NB4 (cell line): ENCODE data around the gene RPL13A.
A peak's percentile ranks its signal among the peaks of the same experiment; 100 is the strongest.

Source experiments
- DNase-seq: peaks from one replicate; pipeline ENCODE4 v3.0.0; 2010; ENCODE audit warnings: low read depth
- H3K4me3 ChIP-seq: one replicate; pipeline ENCODE4 v1.5.1; 2011; ENCODE audit warnings: mild to moderate bottlenecking, low read depth, low read length, moderate library complexity
- MYC ChIP-seq: IDR thresholded peaks from 2 replicates; pipeline ENCODE4 v1.6.1; 2011; ENCODE audit warnings: low read depth, low read length
- POLR2A ChIP-seq: IDR thresholded peaks from 2 replicates; pipeline ENCODE4 v1.6.1; 2011; ENCODE audit warnings: mild to moderate bottlenecking; ENCODE audit not compliant: insufficient read length; ENCODE audit errors: extremely low read depth
- TF ChIP-seq, protein P1 (sequence below): IDR thresholded peaks from one replicate; pipeline ENCODE4 v1.5.1; 2012; ENCODE audit warnings: low read depth, low read length
- TF ChIP-seq, protein P2 (sequence below): IDR thresholded peaks from 2 replicates; pipeline ENCODE4 v1.6.1; 2011; ENCODE audit warnings: low read depth, low read length

The RPL13A gene

DNA sequence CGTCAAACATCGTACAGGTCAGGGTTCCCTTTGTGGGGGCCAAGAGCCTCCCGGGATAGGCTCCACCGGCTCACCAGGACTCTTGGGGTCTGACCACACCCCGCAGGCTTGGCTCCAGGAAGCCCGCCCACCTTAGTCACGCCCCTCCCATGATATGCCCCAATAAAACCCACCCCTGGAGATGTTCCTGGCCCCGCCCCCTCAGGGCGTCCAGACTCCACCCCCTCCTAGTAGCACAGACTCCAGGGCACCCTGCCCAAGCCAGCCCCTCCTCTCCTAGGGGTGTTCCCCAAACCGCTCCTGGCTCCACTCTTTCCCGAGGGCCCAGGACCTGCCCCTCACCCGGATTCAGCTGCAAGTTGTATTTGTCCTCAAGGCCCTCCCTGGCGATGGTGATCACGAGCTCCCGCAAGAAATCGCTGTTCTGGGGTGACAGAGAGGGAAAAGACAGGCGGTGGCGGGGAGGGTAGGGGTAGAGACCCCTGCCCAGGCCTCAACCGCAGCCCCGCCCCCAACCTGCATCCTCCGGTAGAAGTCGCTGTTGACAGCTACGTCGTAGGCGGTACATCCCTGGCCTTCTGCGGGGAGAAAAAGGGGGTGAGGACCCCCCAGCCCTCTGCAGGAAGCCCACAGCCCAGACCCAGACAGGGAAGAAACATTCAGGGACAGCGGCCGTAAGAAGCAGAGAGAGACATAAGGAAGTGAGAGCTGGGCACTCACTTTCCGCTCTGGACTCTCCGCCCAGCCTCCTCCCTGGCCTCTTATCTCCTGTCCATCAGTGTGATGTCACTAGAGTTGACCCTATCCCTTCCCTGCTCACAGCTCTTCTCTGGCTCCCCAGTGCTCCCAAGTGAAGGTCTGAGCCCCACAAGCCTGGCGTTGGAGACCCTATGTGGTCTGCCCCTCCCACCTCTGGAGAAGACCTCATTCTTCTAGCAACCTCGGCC, 39.6 kb upstream of the RPL13A start:
- no peak overlapping the region for H3K4me3 ChIP-seq
- TF ChIP-seq, protein P1, sequence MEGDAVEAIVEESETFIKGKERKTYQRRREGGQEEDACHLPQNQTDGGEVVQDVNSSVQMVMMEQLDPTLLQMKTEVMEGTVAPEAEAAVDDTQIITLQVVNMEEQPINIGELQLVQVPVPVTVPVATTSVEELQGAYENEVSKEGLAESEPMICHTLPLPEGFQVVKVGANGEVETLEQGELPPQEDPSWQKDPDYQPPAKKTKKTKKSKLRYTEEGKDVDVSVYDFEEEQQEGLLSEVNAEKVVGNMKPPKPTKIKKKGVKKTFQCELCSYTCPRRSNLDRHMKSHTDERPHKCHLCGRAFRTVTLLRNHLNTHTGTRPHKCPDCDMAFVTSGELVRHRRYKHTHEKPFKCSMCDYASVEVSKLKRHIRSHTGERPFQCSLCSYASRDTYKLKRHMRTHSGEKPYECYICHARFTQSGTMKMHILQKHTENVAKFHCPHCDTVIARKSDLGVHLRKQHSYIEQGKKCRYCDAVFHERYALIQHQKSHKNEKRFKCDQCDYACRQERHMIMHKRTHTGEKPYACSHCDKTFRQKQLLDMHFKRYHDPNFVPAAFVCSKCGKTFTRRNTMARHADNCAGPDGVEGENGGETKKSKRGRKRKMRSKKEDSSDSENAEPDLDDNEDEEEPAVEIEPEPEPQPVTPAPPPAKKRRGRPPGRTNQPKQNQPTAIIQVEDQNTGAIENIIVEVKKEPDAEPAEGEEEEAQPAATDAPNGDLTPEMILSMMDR = no peak
- TF ChIP-seq MYC (no peak), POLR2A (no peak)
- TF ChIP-seq, protein P2, sequence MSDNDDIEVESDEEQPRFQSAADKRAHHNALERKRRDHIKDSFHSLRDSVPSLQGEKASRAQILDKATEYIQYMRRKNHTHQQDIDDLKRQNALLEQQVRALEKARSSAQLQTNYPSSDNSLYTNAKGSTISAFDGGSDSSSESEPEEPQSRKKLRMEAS = no peak
- DNase-seq = peak; percentile 48

DNA sequence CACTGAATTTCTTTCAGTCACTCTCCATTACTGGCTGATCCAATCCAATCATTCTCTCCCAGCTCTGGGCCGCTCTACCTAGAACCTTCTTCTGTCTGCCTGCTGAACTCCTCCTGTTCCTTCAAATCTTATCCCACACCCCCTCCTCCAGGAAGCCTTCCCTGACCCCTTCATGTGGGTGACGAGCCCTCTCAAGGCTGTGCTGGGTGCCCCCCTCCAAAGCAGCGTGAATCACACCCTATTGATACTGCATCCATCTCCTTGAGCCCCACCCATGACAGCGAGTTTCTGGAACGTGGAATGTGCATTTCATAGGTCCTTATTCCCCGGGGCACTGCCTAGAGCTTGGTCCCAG, 39.0 kb upstream of the RPL13A start:
- no peak for DNase-seq
- no peak overlapping the region for H3K4me3 ChIP-seq
- TF ChIP-seq, protein P1 = no peak
- no peak for TF ChIP-seq POLR2A
- TF ChIP-seq, protein P2 = no peak
- no peak for TF ChIP-seq MYC

DNA sequence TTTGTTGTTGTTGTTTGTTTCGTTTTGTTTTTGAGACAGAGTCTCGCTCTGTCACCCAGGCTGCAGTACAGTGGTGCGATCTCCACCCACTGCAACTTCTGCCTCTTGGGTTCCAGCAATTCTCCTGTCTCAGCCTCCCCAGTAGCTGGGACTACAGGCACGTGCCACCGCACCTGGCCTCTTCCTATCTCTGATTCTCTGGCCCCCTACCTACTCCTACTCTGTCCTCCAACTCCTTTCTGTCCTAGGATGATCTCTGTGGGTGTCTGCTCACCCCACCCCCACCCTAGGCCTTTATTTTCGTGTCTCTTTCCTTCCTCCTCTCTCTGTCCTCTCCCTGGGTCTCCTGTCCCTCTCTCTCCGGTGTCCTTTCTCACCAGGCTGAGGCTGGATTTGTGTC, 37.0 kb upstream of the RPL13A start:
- no peak for DNase-seq
- peak overlapping the region; percentile 99 for H3K4me3 ChIP-seq
- TF ChIP-seq POLR2A = no peak
- no peak for TF ChIP-seq MYC
- TF ChIP-seq, protein P2 = no peak
- TF ChIP-seq, protein P1 = no peak

DNA sequence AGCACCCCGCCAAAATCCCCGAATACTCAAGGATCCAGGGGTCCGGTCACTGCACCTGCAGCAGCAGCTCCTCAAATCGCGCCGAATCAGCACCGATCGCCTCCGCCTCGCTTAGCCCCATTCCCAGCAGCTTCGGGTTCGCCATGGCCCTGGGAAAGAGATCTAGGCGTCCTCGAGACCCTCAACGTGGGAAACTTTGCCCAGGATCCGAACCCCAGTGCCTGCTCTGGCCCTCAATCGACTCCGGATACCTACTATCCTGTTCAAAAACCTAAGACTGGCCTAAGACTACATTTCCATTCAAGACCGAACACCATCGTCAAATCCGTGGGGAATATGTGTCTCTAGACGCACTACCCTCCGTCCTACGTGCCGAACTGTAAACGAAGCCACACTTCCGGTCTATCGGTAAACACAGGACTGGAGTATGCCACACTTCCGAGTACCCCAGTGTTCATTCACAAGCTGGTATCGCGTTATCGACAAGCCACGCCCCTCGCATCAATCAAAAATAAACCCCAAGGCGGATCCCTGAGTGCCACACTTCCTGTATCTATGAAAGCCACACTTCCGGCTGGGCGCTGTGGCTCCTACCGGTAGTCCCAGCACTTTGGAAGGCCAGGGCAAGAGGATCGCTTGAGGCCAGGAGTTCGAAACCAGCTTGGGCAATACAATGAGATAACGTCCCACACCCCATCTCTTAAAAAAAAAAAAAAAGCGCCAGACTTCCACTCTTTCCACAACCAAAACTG, 35.8 kb upstream of the RPL13A start, which contains the start of gene PIH1D1:
Gene PIH1D1, minus strand, starts transcription at position 385 of the 752 bp plus-strand sequence. Its CDS starts 240 bp downstream, at position 145.
- DNase-seq = peak; percentile 99
- TF ChIP-seq MYC = peak; percentile 81
- TF ChIP-seq, protein P2 = peak; percentile 79
- TF ChIP-seq POLR2A = peak; percentile 88
- TF ChIP-seq, protein P1 = no peak
- peak within 1 kb of the TSS; percentile 99 for H3K4me3 ChIP-seq

DNA sequence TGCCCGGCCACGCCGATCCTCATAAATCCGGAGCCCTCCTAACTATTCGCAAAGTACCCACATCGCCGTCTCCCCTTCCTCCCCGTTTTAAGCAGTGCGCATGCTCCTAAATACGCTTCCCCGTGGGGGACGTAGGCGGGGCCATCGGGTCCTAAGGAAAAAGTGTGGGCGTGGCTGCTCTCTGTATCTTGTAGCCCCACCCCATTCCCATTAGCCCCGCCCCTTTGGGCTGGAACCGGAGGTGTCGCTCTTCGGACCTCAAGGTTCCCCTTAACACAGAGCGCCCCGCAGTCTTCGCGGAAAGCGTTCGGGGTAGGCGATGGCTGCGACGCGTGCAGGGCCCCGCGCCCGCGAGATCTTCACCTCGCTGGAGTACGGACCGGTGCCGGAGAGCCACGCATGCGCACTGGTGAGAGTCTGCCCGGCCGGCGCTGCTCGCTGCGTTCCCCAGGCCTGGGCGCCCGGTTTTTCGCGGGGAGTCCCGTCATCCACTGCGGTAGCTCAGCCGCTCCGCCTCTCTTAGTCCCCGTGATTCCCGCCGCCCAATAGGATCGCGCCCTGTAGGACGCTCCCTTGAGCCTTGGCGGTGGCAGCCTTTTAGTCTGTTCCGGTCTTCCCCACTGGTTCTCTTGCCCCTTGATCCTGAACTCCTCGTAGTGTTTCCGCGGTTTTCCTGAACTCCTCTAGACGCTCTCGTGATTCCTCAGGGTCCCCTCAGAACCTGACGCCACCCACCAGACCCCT, 34.2 kb upstream of the RPL13A start, which contains the start of gene ALDH16A1:
Gene ALDH16A1, plus strand, starts transcription at position 213 of the 744 bp plus-strand sequence. Its CDS starts 107 bp downstream, at position 320.
- peak; percentile 59 for TF ChIP-seq MYC
- peak; percentile 98 for TF ChIP-seq POLR2A
- TF ChIP-seq, protein P2 = peak; percentile 60
- TF ChIP-seq, protein P1 = no peak
- DNase-seq = peak; percentile 97
- peak within 1 kb of the TSS; percentile 99 for H3K4me3 ChIP-seq
